Fibroblast of peridontal ligament (primary cell): ENCODE data around the gene PSMB7.

Experiments
- DNase-seq: peaks from one replicate; pipeline ENCODE4 v3.0.0-alpha.2; 2010; ENCODE audit errors: extremely low read depth

Gene PSMB7

DNA sequence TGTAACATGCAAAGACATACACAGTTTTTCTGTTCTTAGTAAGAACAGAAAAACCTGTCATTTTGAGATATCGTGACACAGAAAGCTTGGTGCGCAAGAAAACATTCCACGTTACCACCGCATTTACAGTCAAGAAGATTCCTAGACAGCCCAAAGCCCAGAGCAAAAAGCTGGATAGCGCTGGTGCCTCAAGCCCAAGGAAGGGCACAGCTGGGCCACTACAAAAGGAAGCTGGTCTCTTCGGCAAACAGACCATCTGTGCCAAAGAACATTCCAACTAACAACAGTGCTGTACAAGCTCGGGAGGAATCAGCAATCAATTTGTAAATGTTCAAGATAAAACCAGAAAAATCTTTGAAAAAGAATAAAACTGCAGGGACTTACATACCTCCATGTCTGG is 31.0 kb downstream of the PSMB7 start:
- no peak for DNase-seq

DNA sequence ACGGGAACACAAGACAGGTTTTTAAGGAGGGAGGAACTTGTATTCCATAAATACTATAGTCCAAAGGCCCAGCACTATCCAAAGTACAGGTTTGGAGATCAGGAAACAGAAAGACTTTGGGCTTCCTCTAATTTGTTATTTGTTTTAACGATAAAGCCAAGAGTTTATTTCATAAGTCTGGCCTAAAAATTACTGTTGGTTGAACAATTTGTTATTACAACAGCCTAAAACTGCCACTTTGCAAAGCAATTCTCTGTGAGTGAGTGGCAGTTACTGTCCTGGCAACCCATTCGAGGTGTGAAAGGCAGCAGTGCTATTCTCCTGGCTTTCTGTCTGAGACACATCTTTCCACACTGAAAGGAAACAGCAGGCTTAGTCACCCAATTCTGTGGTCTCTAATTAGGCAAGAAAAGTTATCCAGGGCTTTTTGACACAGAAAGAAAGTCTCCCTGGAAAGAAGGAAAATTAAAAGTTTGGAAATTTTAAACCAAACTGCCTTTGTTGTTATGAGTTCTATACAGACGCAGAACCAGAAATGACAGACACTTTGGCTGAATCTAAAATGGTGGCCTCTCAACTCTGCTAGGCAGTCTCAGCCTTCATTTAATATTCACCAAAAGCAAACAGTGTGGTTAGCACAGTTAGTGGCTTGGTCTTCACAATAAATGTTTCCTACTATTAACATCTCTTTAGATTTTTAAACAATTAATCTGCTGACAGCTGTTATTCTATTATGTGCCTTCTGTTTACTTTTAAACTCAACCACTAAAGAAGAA is 33.9 kb downstream of the PSMB7 start:
- DNase-seq = peak; percentile 52

DNA sequence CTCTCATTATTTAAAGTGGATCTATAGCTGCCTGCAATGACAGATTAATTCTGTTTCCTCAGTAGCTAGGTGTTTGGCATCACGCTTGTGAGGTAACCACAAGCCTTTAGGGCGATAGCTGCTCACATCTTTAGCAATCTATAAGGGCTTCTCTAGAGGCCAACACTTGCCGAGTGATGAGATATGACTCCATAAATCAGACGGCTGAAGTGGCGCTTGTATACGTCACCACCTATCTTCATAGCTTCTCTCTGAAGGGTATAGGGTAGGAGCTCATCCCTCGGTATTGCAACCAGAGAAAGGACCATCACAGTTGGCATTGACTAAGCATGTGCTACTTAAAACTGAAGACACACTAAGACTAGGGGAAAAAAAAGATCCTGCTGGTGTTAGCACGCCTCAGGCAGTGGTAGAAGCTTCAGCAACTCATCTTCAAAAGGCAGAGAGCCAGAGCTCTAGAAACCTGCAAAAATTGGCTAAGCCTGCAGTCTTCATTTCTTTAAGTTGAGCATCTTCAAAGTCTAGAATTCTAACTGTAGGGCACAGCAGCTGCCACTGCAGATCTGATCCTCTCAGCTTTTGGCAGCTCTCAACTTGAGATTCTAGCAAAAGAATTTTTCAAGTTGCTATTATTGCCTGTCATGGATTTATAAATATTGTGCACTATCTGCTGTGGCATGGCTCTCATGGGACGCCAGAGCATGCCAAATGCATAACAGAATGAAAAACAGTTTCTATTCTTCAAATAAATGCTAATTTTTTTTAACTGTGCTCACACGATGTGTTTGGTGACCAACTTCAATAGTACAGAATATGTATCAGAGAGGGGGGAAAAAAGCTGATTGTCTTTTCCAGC is 37.5 kb downstream of the PSMB7 start:
- no peak for DNase-seq

DNA sequence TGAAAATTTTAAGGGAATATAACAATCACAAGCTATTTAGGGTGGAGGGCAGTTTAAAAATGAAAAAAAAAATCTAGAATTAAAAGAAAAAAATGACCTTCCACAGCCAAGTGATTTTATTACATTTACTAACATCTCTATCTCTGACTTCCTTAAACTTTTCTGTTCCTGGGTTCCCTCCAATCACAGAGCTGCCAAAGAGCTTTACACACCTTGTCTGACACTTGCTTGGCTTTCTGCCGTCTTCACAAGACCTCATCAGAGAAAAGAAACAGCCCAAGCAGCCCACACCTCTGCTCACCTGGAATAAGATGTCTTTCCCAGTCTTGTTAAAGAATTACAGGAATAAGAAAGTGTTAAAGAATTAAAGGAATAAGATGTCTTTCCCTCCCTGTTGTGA is 38.9 kb downstream of the PSMB7 start:
- no peak for DNase-seq

DNA sequence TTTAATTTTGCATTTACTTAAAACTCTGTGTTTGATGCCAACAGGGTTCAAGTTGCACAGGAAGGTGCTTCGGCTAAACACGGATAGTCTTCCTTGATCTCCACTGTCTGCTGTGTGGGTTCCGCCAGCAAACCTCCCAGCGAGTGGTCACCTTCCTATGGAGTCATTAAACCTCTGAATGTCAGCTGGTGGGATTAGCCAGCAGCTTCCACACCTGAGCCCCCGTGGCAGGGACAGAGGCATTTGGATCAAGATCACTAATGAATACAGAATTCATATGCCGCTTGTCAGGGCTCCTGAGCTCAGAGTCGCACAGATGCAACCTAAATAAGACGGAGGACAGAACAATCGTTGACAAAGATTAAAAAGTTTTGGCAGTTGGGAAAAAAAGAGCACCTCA is 39.5 kb downstream of the PSMB7 start:
- no peak for DNase-seq

- DNase-seq = no peak
These were observed 41.4 kb downstream of the PSMB7 start for GRCh38 chr9:124373851-124374250.

DNA sequence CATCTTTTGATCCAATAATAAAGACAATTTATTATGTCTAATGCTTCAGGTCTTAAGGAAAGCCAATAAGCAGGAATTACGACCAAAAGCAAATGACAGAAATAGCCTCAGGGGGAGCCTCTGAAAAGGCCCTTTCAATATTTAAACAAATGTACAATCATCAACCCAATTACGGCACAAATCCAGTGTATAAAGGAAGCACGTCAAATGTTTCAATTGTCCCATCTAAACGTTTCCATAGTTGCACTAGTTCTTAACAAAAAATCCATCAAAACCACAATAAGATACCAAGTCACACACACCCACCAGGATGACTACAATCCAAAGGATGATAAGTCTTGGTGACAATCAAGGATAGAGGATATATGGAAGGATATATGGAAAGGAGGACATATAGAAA is 41.9 kb downstream of the PSMB7 start:
- no peak for DNase-seq

DNA sequence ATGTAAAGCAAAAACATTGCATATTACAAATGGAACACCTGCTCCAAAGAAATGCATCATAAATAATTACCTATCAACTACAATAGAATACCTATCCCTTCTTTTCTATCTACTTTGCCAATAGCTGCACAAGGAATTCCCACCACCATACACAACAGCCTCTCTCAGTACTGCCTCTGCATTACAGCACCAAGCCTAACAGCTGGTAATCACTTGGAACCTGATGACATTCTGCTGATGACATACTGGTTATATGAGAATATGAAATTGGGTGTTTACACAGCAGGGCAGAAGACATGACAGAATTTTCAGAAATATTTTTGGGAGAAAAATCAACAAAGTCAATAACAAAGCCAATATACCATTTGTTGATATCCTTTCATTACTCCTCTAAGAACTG is 43.2 kb downstream of the PSMB7 start:
- DNase-seq = peak; percentile 59

GRCh38 chr9:124370896-124371582 is 44.2 kb downstream of the PSMB7 start:
- peak; percentile 84 for DNase-seq

DNA sequence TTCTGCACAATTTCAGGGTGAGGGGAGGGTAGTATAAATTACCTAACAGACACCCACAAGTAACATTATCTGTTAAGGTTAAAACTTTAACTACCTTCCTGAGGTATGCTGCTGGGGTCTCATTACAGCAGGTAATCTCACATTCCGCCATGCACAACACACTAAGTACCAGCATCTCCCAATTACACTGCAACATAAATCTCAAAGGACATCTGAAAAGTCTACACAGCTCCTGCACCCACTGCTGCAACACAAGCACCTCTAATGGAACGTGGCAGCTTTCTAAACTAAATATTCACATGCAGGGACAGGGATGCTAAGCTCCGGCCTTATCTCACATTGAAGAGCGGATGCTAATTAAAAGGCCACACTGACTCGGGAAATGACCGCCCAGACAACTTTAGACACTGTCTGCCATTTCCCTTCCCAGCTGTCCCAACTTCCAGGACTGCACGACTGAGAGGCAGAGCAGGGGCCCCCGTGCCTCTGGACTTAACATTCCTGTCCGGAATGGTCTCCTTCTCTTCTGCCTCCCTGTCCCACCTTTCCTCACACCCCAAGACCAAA is 45.9 kb downstream of the PSMB7 start:
- DNase-seq = no peak

- DNase-seq = no peak
These were observed 46.5 kb downstream of the PSMB7 start for GRCh38 chr9:124368692-124369091.

DNA sequence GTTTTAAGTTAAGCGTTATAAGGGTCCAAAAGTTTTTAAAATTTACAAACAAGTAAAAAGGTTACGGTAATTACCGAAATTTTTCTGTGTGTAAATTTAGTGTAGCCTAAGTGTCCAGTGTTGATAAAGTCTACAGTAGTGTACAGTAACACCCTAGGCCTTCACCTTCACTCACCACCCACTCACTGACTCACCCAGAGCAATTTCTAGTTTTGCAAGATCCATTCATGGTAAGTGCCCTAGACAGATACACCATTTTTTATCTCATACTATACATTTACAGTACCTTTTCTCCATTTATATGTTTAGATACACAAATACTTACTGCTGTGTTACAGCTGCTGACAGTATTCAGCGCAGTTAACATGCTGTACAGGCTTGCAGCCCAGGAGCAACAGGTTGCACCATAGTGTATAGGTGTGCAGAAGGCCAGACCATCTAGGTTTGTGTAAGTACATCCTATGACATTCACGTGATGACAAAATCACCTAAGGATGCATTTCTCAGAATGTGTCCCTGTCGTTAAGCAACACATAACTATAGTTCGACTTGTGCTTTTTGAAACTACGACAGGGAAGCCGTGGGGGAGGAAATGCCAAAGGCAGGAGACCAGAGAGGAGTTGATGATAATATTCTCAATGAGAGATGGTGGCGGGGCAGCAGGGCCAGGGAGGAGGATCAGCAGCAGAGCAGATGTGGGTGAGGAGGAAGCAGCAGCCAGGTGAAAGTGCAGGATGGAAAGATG is 48.6 kb downstream of the PSMB7 start:
- DNase-seq = no peak

DNA sequence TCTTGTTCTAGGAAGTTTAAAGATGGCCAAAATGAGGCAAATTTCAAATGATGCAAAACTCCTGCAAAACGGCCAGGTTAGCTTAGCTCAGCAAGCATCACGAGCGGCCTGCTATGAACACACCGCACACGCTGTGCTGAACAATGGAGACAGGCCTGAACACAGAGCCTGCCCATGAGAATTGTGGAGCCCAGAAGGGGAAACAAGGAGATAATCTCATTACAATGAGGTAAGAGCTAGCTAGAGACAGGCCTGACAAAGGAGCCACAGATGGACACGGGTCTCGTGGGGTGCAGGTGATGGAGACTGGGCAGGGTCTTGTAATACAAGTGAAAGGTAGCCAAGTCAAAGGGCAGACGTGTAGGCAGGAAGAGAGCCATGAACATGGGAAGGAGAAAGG is 50.2 kb downstream of the PSMB7 start:
- DNase-seq = no peak

- no peak for DNase-seq
These were observed 51.1 kb downstream of the PSMB7 start for GRCh38 chr9:124364141-124364540.

GRCh38 chr9:124363326-124364096 is 51.7 kb downstream of the PSMB7 start:
- no peak for DNase-seq

DNA sequence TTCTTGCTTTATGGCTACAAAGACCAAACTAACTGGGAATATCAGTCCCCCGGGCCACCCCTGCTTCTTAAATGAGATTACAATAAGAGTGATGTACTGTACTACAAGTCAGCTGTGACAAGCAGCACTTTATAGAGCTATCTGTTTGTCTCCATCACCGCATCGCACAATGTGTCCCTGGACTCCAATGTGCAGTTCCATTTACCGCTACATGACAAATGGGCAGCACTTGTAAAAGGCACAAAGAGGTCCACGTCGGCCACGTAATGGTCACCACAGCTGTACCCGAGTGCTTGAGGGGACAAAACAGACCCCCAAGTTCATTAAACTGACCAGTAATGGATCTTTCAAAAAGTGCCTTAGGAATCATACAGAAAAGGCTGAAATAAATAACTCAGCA is 54.1 kb downstream of the PSMB7 start:
- DNase-seq = no peak

GRCh38 chr9:124359855-124360678 is 55.2 kb downstream of the PSMB7 start:
- no peak for DNase-seq

GRCh38 chr9:124359426-124359825 is 55.8 kb downstream of the PSMB7 start:
- DNase-seq = no peak

DNA sequence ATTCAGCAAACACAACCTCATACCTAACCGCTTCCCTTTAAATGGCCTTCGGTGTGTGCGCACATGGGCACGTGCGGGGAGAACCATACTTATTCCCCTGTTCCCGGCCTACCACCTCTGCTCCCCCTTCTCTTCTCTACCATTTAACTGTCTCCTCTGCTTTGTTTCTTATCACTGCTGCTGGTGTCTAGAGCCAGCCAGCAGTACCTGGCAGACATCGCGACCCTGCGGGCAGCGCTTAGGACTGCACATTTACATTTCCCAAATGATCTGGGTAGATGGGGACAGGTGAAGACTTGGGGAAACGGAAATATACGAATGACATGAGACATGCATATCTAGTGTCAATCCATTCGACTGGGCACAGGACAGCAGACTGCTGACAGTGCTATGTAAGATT is 56.6 kb downstream of the PSMB7 start:
- no peak for DNase-seq
